Spinal cord (tissue), 4 donors: ENCODE results near the gene OR4F17. TPM values are rescaled to one million over a fixed set of nuclear protein-coding genes. Genes with fewer than 3 reads are reported as not detected.

ENCODE experiments used
- polyA plus RNA-seq, 2 donors: library from polyadenylated mRNA; unstranded; fragments of 120-200 nt; gene quantifications; one replicate each; pipeline ENCODE4 v1.2.1, GENCODE V29; 2013; ENCODE audit not compliant: insufficient read length in 2 of 2
- total RNA-seq, 2 donors: library from RNA; depleted of rRNA in 1 of 2; stranded (reverse); fragments of 120-200 nt in 1 of 2; fragments of >200 nt in 1 of 2; gene quantifications; one replicate each; pipeline versions ENCODE4 v1.2.3 to v1.2.4, GENCODE V29; 2013 to 2014

Gene OR4F17
- total and polyA plus RNA-seq, 4 donors = not detected

Other genes with a start within 250 kb of the OR4F17 start
- 10 to 100 TPM; 11.8 to 12.4 TPM for gene PLPP2, start 184.3 kb downstream of the OR4F17 start, total RNA-seq
- 10 to 100 TPM; 15.2 to 24.2 TPM for gene PLPP2, start 184.3 kb downstream of the OR4F17 start, polyA plus RNA-seq
- gene MIER2, start 237.7 kb downstream of the OR4F17 start, total RNA-seq = 10 to 100 TPM in 1 of 2 donors, 1 to 10 TPM in 1; 9.4 to 17.7 TPM
- 10 to 100 TPM; 39.2 to 49.0 TPM for gene MIER2, start 237.7 kb downstream of the OR4F17 start, polyA plus RNA-seq